HG02571 (cell line): Measurements from ENCODE around the gene TMIE.

Experiments used
- ATAC-seq: cut with Tn5 transposase; IDR thresholded peaks from one replicate; pipeline ENCODE4 v1.9.1; 2021; ENCODE audit warnings: mild to moderate bottlenecking, moderate library complexity; ENCODE audit not compliant: unreplicated experiment

The TMIE gene

GRCh38 chr3:46756642-46757041 lies 55.5 kb downstream of the TMIE start:
- no peak for ATAC-seq

DNA sequence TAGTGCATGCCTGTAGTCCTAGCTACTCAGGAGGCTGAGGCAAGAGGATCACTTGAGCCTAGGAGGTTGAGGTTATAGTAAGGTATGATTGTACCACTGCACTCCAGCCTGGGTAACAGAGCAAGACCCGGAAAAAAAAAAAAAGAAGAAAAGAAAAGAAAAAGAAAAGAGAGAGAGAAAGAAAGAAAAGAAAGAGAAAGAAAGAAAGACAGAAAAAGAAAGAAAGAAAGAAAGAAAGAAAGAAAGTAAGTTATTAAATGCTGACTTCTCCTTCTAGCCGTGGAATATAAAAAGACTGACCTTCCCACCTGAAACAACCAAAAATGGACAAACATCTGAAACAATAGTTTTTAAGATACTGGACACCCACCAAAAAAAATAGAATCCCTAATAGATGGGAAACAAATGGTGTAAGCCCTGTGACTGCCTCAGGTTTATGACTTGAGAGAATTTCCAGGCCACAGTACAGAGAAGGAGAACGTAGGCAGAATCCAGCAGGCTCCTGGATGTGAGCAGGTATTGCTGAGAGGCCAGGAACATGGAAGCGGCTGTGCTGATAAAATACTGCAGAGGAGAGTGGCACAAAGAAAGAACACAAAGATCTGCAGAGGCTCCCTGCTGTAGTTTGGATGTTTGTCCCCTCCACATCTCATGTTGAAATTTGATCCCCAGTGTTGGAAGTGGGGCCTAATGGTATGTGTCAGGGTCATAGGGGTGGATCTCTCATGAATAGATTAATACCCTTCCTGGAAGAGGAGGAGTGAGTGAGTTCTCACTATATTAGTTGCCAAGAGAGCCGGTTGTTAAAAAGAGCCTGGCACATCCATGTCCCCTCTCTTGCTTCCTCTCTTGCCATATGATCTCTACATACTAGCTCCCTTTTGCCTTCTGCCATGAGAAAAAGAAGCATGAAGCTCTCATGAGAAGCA lies 58.3 kb downstream of the TMIE start:
- no peak for ATAC-seq
